Tibial nerve (tissue), 4 donors: ENCODE results near the gene FOXL2. TPM values are rescaled to one million over a fixed set of nuclear protein-coding genes. Genes with fewer than 3 reads are reported as not detected.

Experiments used
- DNase-seq, 2 donors: peaks; one replicate each; pipeline ENCODE4 v3.0.0-alpha.2; 2019; ENCODE audit warnings: low spot score in 2 of 2
- H3K27ac ChIP-seq, 4 donors: fragments of 200-600 bp; sonication (generic) in 3 of 4; one replicate each; pipeline ENCODE4 v1.5.1; 2017 to 2019; ENCODE audit warnings: mild to moderate bottlenecking in 1 of 4
- H3K27me3 ChIP-seq, 2 donors: fragments of 200-600 bp; sonication (generic) in 1 of 2; one replicate each; pipeline versions ENCODE4 v1.5.1 to v1.6.0; 2017 to 2019
- H3K36me3 ChIP-seq, 3 donors: fragments of 200-600 bp; sonication (generic); one replicate each; pipeline ENCODE4 v1.5.1; 2018 to 2019
- H3K4me1 ChIP-seq, 4 donors: fragments of 200-600 bp; sonication (generic) in 3 of 4; one replicate each; pipeline ENCODE4 v1.5.1; 2017 to 2019
- H3K4me3 ChIP-seq, 4 donors: fragments of 200-600 bp; sonication (generic) in 3 of 4; one replicate each; pipeline ENCODE4 v1.5.1; 2017 to 2019; ENCODE audit warnings: mild to moderate bottlenecking in 1 of 4, moderate library complexity in 1 of 4
- H3K9me3 ChIP-seq, 4 donors: fragments of 200-600 bp; sonication (generic) in 3 of 4; one replicate each; pipeline ENCODE4 v1.5.1; 2017 to 2019
- EP300 ChIP-seq, 2 donors: sonication (generic); formaldehyde crosslinking; IDR thresholded peaks; one replicate each; pipeline ENCODE4 v1.6.1; 2017; ENCODE audit warnings: antibody characterized with exemption in 2 of 2, mild to moderate bottlenecking in 1 of 2
- POLR2A ChIP-seq, 2 donors: fragments of 450-650 bp; IDR thresholded peaks; one replicate each; pipeline ENCODE4 v1.6.1; 2017; ENCODE audit warnings: antibody characterized with exemption in 2 of 2, mild to moderate bottlenecking in 2 of 2, moderate library complexity in 2 of 2
- WGBS, 2 donors: methylation state at CpG; one replicate each; pipeline ENCODE4 v1.1.5; 2018; 5-methylcytosine and 5-hydroxymethylcytosine counted together
- total RNA-seq, 4 donors: library from RNA; depleted of rRNA; stranded (reverse); fragments of >200 nt; gene quantifications; one replicate each; pipeline ENCODE4 v1.1.0, GENCODE V29; 2016
- TF ChIP-seq, protein P1 (sequence below), 5 experiments: fragments of 200-600 bp in 3 of 5; fragments of 450-650 bp in 2 of 5; sonication (generic) in 3 of 5; IDR thresholded peaks; one replicate each; pipeline ENCODE4 v1.5.1; 2016 to 2019; ENCODE audit warnings: antibody characterized with exemption in 5 of 5, mild to moderate bottlenecking in 3 of 5, moderate library complexity in 2 of 5

Gene FOXL2
- total RNA-seq, 4 donors from 2014 or later, result not detected

DNA sequence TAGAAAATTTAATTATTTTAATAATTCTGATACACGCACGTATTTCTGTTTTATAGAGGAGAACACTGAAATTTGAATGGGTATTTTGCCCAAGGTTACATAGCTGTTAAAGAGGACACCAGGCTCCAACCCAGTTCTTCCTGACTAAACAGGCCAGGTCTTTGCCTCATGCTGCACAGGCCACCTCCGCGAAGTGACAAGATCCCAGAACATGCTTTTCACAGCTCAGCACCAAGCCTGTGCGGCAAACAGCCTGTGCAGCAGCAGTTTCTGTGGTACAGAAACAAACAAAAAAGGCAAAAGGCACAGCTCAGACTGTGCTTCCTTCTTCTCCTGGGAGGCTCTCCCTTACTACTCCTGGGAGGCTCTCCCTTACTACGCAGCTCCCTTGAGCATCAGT lies 6.5 kb downstream of the FOXL2 start:
- no peak overlapping the region for H3K4me3 ChIP-seq
- H3K4me1 ChIP-seq, result peaks cover 0 to 68% (median 46%) of the 10 kb centered on the region in 4 donors
- H3K9me3 ChIP-seq, result no peaks in the 10 kb centered on the region
- peaks cover 7 to 100% of the 10 kb centered on the region in 2 donors for H3K27me3 ChIP-seq
- no peak for DNase-seq
- no peaks in the 10 kb centered on the region for H3K36me3 ChIP-seq
- WGBS, 2 donors, result 63 to 72% methylated on average over 6 of the region's 6 CpGs
- no peak overlapping the region for H3K27ac ChIP-seq
- TF ChIP-seq POLR2A (IDR thresholded peaks at IDR 0.05) (no peak), EP300 (IDR thresholded peaks at IDR 0.05) (no peak)
- TF ChIP-seq, protein P1, sequence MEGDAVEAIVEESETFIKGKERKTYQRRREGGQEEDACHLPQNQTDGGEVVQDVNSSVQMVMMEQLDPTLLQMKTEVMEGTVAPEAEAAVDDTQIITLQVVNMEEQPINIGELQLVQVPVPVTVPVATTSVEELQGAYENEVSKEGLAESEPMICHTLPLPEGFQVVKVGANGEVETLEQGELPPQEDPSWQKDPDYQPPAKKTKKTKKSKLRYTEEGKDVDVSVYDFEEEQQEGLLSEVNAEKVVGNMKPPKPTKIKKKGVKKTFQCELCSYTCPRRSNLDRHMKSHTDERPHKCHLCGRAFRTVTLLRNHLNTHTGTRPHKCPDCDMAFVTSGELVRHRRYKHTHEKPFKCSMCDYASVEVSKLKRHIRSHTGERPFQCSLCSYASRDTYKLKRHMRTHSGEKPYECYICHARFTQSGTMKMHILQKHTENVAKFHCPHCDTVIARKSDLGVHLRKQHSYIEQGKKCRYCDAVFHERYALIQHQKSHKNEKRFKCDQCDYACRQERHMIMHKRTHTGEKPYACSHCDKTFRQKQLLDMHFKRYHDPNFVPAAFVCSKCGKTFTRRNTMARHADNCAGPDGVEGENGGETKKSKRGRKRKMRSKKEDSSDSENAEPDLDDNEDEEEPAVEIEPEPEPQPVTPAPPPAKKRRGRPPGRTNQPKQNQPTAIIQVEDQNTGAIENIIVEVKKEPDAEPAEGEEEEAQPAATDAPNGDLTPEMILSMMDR (IDR thresholded peaks at IDR 0.05), result no peak

DNA sequence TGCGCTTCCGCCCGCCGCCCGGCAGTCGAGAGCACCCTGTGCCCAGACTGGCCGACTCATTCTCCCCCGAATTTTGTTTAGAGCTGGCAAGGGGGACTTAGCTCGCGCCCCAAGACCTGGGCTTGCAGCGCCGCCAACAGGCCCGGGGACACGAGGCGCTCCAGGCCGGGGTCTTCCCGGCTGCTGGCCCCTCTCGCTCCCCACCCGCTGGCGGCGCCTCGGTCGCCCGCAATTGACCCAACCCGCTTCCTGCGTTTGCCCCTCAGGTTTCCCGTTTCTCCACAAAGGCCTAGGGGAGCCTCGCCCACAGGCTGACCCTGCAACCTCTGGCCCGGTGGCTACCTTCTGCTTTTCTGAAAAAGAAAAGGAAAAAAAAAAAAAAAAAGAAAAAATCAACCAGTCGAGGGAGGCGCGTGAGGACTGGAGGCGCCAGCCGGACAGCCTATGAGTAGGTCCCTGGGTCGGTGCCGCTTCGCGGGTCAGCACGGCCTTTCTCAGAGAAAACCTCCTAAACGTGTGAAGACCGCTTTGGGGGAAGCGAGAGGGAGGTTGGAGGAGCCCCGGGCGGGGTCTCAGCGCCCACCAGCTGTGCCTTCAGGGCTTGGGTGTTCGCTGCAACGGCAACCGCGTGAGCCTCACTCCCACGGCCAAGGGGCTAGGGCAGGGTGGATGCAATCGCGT lies 7.2 kb downstream of the FOXL2 start:
- H3K27me3 ChIP-seq, result peaks cover 7 to 98% of the 10 kb centered on the region in 2 donors

GRCh38 chr3:138938877-138939560 lies 7.9 kb downstream of the FOXL2 start:
- H3K36me3 ChIP-seq, result no peaks in the 10 kb centered on the region
- H3K9me3 ChIP-seq, result no peaks in the 10 kb centered on the region
- no peak overlapping the region for H3K27ac ChIP-seq
- no peak for DNase-seq
- peaks cover 0 to 54% (median 32%) of the 10 kb centered on the region in 4 donors for H3K4me1 ChIP-seq
- H3K27me3 ChIP-seq, result peaks cover 4 to 91% of the 10 kb centered on the region in 2 donors
- TF ChIP-seq EP300 (IDR thresholded peaks at IDR 0.05) (no peak), POLR2A (IDR thresholded peaks at IDR 0.05) (no peak)
- TF ChIP-seq, protein P1 (IDR thresholded peaks at IDR 0.05), result no peak
- H3K4me3 ChIP-seq, result no peak overlapping the region
- 7 to 9% methylated on average over 27 to 31 of the region's 32 CpGs for WGBS, 2 donors

More for the DNA sequence above, 7.2 kb downstream of the FOXL2 start:
- Histone ChIP-seq H3K9me3 (no peaks in the 10 kb centered on the region), H3K36me3 (no peaks in the 10 kb centered on the region), H3K4me3 (no peak overlapping the region), H3K27ac (no peak overlapping the region), H3K4me1 (peaks cover 0 to 61% (median 38%) of the 10 kb centered on the region in 4 donors)
- 9 to 10% methylated on average over 51 to 52 of the region's 52 CpGs for WGBS, 2 donors
- TF ChIP-seq EP300 (IDR thresholded peaks at IDR 0.05) (peak in 1 of 2 donors; percentile 21), POLR2A (IDR thresholded peaks at IDR 0.05) (no peak)
- TF ChIP-seq, protein P1 (IDR thresholded peaks at IDR 0.05), result no peak
- DNase-seq, result no peak

DNA sequence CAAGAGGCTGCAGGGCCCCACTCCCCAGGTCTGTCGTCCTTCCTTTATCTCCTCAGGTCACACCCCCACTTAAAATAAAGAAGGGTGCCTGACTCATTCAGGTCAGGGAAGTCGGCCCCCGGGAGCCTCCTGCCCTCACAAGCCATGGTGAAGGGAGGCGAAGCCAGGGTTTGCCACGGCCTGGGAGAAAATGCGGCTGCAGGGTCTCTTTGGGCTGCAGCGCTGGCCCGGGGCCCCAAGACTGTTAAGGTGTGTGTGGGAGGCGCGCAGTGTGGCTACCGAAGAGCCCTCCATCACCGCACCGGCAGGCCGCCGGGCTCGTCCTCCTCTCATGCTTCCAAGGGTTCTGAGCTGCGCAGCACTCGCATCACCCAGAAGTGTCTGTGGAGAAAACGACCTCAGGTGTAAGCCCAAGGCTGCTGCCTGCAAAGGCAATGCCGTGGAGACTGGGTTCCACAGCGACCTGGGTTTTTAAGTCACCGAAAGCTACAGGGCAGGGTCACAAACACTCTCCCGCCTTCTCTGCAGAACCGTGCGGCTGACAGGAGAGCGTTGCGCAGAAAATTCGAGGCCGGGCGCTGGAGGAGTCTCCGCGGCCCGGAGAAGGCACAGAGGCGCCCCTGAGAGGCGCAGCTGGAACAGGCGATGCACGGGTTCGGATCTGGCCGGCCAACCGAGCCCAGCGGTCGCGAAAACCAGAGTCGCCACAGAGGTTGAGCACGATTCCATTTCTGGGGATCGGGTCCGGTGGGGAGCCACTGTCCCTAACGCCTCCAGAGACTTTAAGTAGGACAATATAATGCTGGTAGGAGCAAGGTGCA lies 8.7 kb downstream of the FOXL2 start:
- no peak overlapping the region for H3K27ac ChIP-seq
- TF ChIP-seq, protein P1 (IDR thresholded peaks at IDR 0.05), result no peak
- no peak for TF ChIP-seq POLR2A (IDR thresholded peaks at IDR 0.05)
- no peak for TF ChIP-seq EP300 (IDR thresholded peaks at IDR 0.05)
- no peak overlapping the region for H3K4me3 ChIP-seq
- H3K9me3 ChIP-seq, result no peaks in the 10 kb centered on the region
- peaks cover 0 to 49% (median 32%) of the 10 kb centered on the region in 4 donors for H3K4me1 ChIP-seq
- 1 to 3% methylated on average over 14 to 29 of the region's 48 CpGs for WGBS, 2 donors
- H3K27me3 ChIP-seq, result peaks cover 0 to 83% of the 10 kb centered on the region in 2 donors
- no peak for DNase-seq
- H3K36me3 ChIP-seq, result no peaks in the 10 kb centered on the region
